Measurements from ENCODE around the gene FBXO34.
"Not testable (repeated sequence)": the region's sequence is repeated elsewhere in the genome, so short reads cannot be mapped to it uniquely, and the experiment has no call there.

Gene FBXO34

DNA sequence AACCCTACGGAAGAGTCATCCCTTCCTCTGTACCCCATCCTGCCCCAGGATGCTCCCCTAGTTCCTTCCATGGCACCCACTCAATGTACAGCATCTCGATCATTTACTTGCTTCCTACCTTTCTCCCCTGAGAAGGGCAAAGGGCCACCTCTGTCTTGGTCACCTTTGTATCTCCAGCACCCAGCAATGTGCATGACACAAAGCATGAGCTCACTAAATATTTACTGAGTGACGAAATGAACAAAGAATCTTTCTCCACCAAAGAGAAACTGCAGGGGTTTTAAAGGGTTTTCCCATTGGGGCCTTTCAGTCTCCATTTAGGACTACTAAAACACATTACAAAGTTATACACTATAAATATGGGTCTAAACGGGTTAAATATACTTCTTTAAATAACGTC lies 109.8 kb downstream of the FBXO34 start:
- DNase-seq (ENCODE audit: extremely low read depth in 1 of 2, low read depth in 1 of 2), result no peak

DNA sequence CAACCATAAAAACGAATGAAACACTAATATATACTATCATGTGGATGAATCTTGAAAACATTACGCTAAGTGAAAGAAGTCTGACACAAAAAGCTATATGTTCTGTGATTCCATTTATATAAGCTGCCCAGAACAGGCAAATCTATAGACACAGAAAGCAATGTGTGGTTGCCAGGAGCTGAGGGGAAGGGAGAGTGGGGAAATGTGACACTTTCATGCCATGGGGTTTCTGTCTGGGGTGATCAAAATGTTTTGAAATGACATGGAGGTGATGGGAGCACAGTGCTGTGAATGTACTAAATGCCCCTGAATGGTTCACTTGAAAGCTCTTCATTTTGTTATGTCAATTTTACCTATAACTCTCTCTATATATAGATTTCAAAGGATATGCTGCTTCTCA lies 110.3 kb downstream of the FBXO34 start:
- no peak for DNase-seq (ENCODE audit: extremely low read depth in 1 of 2, low read depth in 1 of 2)

DNA sequence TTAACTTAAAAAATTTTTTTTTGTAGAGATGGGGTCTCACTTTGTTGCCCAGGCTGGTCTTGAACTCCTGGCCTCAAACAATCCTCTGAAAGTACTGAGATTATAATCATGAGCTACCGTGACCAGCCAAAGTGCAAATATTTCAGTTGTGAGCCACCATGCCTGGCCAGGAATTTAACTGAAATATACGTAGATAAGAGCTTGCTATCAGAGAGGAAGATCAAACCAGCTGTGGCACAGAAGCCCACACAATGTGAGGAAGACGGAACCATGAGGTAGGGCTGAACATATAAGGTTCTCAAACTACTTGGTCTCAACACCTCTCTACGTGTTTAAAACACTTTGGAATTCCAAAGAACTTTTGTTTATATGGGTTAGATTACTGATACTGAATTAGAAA lies 111.3 kb downstream of the FBXO34 start:
- DNase-seq (ENCODE audit: extremely low read depth in 1 of 2, low read depth in 1 of 2), result no peak

DNA sequence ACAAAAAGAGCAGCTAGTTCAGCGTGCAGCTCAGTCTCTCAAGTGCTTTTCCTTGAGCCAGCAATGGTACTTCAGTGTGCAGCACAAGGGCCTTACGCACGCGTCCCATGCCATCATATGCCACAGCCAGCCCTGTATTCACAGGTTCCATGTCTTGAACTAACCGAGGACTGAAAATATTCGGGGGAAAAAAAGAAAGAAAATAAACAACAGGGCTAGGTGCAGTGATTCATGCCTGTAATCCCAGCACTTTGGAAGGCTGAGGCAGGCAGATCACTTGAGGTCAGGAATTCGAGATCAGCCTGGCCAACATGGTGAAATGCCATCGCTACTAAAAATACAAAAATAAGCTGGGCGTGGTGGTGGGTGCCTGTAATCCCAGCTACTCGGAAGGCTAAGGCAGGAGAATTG lies 111.8 kb downstream of the FBXO34 start:
- DNase-seq (ENCODE audit: extremely low read depth in 1 of 2, low read depth in 1 of 2), result not testable (repeated sequence)

DNA sequence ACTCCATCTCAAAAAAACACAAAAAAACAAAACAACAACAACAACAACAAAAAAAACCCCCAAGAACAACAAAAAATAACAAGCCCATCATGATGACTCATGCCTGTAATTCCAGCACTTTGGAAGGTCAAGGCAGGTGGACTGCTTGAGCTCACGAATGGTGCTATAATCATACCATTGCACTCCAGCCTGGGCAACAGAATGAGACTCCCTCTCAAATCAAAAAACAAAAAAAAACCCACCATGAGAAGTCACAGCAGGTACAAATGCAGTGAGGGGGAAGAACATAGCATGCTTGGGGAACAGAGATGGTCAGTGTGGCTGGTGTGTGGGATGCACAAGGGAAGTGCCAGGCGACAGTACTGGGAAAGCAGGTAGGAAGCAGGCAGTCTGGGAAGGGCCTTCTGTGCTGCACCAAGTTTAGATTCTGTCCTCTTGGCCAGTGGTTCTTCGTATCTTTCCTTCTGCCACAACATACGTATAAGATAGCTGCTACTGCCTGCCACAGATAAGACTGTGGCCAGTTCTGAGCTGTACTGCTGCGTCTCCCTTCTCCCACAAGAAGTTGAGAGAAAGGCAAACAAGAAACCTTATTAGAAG lies 112.4 kb downstream of the FBXO34 start:
- DNase-seq (ENCODE audit: extremely low read depth in 1 of 2, low read depth in 1 of 2), result no peak

DNA sequence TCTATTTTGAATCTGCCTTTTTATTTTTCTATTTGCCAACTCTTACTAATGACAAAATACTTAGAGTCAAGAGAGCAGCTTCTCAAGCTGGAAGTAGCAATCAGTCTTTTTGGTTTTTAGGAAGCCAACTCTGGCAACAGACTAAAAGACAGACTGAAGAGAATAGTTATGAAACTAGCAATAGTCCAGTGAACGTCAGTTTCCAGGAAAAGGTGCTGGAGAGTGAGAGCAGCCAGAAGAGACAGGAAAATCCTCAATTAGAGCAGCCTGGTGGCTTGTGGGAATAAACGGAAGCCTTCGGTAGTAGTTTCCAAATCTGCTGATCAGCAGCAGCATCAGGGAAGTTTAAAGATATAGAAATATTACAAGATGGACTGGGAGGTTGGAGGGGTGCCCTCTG lies 113.3 kb downstream of the FBXO34 start:
- no peak for DNase-seq (ENCODE audit: extremely low read depth in 1 of 2, low read depth in 1 of 2)

DNA sequence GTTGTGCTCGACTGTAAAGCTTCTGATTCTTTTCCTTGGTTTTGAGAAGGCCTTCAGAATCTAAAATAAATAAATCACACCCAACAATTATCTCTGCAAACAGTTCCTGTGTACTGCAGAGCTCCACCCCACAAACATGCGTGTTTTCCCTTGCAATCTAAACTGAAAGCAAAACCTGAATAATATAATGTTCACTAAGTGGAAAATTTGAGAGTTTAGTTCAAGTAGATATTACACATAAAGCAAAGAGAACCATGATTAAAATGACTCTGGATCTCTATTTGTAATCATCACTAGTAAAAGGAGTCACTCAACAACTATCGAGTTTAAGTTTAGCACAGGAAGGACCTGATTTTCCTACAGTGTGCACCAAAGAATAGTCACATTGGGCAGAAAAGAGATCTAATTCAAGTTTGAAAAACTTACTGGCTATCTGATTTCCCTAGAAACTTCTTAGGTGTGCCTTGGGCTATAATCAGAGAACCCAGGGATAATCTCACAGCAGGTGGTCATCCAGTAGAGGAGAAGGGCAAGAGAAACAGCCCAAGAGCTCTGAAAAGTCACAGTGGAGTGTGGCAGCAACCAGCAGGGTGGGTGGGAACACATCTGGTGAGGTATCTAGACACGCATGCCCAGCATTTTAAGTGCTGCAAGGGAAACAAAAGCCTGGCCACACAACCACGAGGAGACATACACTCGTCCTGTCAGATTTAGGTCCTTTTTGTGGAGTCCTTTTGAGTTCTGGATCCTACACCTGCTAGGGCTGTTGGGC lies 115.0 kb downstream of the FBXO34 start:
- no peak for DNase-seq (ENCODE audit: extremely low read depth in 1 of 2, low read depth in 1 of 2)

DNA sequence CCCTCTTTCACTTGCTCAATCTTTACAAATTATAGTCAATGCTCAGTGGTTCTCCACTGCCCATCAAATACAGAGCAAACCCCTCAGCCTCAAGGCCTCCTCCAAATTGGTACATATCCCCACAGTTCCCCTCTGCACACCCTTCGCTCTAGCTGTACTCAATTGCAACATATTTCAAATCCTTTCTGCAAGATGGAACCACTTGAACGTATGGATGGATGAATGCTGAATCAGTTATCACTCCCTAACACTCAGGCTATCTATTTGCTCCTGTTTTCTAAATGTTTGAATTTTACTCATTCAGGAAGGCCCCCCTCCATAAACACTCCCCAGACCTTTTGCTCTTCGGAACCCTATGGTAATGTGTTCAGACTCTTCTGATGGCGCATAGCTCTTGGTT lies 115.9 kb downstream of the FBXO34 start:
- no peak for DNase-seq (ENCODE audit: extremely low read depth in 1 of 2, low read depth in 1 of 2)

DNA sequence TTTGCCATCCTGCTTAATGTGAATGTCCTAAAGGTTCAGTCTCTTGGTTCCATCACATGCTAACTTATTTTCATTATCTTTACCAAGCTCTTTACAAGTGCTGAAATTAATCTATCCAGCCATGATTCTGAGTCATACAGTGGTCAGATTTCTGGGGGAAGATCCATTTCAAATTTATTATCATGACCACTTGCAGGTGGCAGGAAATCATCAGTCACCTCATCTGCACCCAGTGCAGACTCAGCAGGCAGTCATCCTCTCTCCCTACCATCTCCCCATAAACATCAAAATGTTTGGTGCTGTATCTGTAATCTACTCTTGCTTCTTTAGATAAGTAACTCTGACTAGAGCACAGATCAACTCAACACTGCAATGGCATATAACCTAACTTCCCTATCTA lies 116.9 kb downstream of the FBXO34 start:
- no peak for DNase-seq (ENCODE audit: extremely low read depth in 1 of 2, low read depth in 1 of 2)

DNA sequence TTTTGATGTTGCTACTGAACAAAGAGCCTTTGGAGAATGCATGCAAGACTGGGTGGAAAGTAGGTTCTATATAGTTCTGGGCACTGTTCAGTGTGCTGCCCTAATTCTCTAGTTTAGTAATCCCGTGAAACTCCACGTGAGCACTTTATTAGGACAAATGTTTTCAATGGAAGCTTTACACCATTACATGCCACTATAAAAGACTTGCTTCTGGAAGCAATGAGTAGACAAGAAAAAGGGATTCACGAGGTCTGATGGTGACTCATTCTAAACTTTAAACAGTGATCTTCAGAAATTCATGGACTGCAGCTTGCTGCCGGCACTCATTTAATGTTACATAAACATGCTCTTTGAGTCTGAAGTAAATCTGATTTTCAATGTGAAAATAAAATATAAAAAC lies 118.1 kb downstream of the FBXO34 start:
- no peak for DNase-seq (ENCODE audit: extremely low read depth in 1 of 2, low read depth in 1 of 2)

DNA sequence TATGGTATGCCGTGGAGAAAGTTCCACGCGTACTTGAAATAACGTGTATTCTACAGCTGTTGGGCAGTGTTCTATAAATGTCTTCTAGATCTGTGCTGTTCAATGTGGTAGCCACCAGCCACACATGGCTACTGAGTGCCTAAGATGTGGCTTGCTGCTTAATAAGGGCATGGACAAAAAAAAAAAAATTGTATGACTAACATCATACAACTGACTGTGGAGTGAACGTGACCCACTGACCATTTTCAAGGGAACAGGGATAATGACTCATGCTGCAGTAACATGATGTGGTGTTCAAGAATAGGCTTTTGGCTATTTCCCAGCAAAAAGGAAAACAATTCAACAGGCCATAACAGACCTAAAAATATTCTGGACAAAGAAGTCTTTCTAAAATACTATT lies 127.5 kb downstream of the FBXO34 start:
- DNase-seq (ENCODE audit: extremely low read depth in 1 of 2, low read depth in 1 of 2), result no peak

DNA sequence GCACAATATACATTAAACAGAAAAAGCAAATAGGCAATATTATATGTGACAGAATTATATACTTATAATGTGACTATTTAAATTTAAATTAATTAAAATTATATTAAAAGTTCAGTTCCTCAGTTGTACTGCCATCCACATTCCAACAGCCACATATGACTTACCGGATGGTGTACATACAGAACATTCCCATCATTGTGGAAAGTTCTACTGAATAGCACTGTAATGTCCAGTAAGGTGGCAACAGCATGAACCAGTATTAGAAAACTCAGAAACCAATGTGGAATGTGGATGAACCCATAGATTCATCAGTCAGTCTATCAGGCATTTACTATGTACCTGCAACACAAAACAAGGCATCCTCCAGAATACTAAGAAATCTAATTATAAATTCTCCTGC lies 128.0 kb downstream of the FBXO34 start:
- no peak for DNase-seq (ENCODE audit: extremely low read depth in 1 of 2, low read depth in 1 of 2)

DNA sequence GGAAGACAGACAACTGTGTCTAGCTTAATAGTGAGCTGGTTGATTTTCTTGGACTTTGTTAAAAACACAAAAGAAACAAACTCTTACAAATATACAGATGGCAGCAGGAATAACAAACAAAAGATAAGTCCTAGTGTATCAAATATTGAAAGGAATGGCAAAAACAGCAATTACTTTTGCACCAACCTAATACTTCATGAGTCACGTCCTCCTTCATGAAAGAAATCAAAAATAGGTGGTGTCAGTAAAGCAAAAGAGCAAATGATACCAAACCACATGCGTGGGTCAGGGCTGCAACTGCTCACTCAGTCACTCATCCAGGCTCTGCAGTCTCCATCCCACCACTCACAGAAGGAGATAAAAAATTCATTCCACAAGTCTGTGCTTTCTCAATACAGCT lies 128.6 kb downstream of the FBXO34 start:
- DNase-seq (ENCODE audit: extremely low read depth in 1 of 2, low read depth in 1 of 2), result no peak

DNA sequence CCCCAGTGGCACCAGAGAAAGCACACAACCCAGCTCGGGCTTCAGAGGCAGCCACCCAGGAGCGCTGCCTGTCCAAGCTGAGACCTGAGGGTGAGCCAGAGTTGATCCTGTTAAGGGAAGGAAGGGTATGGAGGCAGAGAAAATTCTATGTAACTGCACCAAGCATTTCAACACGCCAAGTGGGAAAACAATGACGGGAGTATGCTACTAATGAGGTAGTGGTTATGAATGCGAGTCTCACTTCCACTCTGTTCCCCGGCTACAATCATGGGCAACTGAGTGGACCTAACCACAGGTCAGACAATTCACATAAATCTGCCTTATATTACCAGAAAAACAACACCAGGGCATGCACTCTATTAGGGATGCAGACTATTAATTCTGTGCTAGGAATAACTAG lies 130.5 kb downstream of the FBXO34 start:
- no peak for DNase-seq (ENCODE audit: extremely low read depth in 1 of 2, low read depth in 1 of 2)
